ENCODE results near the gene MBTD1. TPM values are rescaled to one million over a fixed set of nuclear protein-coding genes. Genes with fewer than 3 reads are reported as not detected.
A peak's percentile ranks its signal among the peaks of the same experiment; 100 is the strongest.

The MBTD1 gene
- total and polyA plus RNA-seq, 2 experiments from 2014 or later = 19.1 to 63.9 TPM

DNA sequence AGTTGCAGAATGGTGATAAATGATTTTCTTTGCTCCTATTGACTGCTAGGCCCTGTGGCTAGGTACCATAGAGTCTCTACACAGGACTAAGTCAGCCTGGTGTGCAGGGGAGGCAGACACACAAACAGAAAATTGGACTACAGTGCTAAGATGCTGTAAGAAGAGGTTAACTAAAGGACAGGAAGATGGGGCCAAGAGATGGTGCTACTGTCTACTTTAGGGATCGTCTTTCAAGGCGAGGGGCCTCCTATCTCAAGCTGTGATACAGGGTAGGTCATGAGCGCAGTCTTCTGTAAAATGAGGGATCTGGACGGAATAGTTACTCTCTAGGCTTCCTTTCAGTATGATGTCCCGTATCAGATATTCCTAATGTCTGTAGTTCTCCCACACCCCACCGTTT, 105.7 kb downstream of the MBTD1 start (continued):
- TF ChIP-seq, protein P1, sequence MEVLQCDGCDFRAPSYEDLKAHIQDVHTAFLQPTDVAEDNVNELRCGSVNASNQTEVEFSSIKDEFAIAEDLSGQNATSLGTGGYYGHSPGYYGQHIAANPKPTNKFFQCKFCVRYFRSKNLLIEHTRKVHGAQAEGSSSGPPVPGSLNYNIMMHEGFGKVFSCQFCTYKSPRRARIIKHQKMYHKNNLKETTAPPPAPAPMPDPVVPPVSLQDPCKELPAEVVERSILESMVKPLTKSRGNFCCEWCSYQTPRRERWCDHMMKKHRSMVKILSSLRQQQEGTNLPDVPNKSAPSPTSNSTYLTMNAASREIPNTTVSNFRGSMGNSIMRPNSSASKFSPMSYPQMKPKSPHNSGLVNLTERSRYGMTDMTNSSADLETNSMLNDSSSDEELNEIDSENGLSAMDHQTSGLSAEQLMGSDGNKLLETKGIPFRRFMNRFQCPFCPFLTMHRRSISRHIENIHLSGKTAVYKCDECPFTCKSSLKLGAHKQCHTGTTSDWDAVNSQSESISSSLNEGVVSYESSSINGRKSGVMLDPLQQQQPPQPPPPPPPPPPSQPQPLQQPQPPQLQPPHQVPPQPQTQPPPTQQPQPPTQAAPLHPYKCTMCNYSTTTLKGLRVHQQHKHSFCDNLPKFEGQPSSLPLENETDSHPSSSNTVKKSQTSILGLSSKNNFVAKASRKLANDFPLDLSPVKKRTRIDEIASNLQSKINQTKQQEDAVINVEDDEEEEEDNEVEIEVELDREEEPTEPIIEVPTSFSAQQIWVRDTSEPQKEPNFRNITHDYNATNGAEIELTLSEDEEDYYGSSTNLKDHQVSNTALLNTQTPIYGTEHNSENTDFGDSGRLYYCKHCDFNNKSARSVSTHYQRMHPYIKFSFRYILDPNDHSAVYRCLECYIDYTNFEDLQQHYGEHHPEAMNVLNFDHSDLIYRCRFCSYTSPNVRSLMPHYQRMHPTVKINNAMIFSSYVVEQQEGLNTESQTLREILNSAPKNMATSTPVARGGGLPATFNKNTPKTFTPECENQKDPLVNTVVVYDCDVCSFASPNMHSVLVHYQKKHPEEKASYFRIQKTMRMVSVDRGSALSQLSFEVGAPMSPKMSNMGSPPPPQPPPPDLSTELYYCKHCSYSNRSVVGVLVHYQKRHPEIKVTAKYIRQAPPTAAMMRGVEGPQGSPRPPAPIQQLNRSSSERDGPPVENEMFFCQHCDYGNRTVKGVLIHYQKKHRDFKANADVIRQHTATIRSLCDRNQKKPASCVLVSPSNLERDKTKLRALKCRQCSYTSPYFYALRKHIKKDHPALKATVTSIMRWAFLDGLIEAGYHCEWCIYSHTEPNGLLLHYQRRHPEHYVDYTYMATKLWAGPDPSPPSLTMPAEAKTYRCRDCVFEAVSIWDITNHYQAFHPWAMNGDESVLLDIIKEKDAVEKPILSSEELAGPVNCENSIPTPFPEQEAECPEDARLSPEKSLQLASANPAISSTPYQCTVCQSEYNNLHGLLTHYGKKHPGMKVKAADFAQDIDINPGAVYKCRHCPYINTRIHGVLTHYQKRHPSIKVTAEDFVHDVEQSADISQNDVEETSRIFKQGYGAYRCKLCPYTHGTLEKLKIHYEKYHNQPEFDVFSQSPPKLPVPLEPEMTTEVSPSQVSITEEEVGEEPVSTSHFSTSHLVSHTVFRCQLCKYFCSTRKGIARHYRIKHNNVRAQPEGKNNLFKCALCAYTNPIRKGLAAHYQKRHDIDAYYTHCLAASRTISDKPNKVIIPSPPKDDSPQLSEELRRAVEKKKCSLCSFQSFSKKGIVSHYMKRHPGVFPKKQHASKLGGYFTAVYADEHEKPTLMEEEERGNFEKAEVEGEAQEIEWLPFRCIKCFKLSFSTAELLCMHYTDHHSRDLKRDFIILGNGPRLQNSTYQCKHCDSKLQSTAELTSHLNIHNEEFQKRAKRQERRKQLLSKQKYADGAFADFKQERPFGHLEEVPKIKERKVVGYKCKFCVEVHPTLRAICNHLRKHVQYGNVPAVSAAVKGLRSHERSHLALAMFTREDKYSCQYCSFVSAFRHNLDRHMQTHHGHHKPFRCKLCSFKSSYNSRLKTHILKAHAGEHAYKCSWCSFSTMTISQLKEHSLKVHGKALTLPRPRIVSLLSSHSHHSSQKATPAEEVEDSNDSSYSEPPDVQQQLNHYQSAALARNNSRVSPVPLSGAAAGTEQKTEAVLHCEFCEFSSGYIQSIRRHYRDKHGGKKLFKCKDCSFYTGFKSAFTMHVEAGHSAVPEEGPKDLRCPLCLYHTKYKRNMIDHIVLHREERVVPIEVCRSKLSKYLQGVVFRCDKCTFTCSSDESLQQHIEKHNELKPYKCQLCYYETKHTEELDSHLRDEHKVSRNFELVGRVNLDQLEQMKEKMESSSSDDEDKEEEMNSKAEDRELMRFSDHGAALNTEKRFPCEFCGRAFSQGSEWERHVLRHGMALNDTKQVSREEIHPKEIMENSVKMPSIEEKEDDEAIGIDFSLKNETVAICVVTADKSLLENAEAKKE (CRISPR knock-in tag; IDR thresholded peaks at IDR 0.05) = no peak
- TF ChIP-seq ZNF114 (CRISPR knock-in tag; IDR thresholded peaks at IDR 0.05) (no peak), STAT1 (IDR thresholded peaks at IDR 0.05; ENCODE audit: unreplicated experiment) (no peak), NANOG (IDR thresholded peaks at IDR 0.05; ENCODE audit: borderline replicate concordance) (no peak), JUNB (IDR thresholded peaks at IDR 0.05; ENCODE audit: unreplicated experiment) (no peak), ZNF331 (CRISPR knock-in tag; IDR thresholded peaks at IDR 0.05; ENCODE audit: low read depth) (no peak)
- TF ChIP-seq, protein P2, sequence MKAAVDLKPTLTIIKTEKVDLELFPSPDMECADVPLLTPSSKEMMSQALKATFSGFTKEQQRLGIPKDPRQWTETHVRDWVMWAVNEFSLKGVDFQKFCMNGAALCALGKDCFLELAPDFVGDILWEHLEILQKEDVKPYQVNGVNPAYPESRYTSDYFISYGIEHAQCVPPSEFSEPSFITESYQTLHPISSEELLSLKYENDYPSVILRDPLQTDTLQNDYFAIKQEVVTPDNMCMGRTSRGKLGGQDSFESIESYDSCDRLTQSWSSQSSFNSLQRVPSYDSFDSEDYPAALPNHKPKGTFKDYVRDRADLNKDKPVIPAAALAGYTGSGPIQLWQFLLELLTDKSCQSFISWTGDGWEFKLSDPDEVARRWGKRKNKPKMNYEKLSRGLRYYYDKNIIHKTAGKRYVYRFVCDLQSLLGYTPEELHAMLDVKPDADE (IDR thresholded peaks at IDR 0.05) = no peak

DNA sequence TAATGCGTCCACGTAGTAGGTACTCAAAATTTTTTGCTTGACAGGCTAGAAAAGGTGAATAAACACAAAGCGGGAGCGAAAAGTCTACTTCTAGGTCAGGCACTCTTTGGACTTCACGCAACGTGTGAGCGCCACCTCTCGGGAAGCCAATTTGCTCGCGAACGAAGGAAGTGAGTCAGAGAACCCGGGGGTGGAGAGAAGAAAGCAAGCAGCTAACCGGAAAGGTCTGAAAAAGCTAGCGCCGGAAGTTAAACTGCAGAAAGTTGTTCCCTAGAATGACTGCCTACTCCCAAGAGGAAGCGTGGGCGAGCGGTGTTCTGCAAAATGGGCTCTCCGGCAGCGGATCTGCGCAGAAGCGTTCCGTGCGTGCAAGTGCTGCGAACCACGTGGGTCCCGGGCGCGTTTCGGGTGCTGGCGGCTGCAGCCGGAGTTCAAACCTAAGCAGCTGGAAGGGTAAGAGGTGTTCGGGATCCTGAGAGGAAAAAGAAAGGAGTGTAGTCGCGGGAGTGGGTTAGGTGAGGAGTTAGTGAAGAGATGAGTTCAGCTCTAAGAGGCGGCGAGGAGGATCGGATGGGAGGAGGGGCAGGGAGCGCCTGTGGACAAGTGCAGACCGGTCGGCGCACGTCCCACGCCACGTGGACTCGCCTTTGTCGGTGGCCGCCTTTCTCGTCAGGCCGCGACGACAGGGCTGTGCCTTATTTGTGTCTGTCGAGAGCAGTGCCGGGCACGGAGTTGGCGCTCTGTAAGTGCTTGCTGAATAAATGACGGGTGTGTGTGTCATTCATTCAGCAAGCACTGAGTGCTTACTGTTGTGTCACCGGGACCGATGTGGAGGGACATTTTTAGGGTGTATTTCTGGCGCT, 106.4 kb downstream of the MBTD1 start, which contains the start of gene NME1:
Gene NME1 (plus strand): TSS at position 350 of the 863 bp plus-strand sequence. CDS start 2,096 bp downstream, outside the sequence.
- no peaks in the 10 kb centered on the region; the same call in 1 of the 3 replicates for H3K4me1 Mint-ChIP-seq
- no peaks in the 10 kb centered on the region for H3K9me3 Mint-ChIP-seq
- H3K36me3 Mint-ChIP-seq (ENCODE audit: low read depth) = peaks cover 35% of the 10 kb centered on the region
- H3K27ac Mint-ChIP-seq = no peak within 1 kb of the TSS
- H3K27ac ChIP-seq (ENCODE audit: low read depth) = peak within 1 kb of the TSS; percentile 71
- ATAC-seq (peak; percentile 96), DNase-seq (ENCODE audit: low spot score) (peak; percentile 99)
- peaks cover 5% of the 10 kb centered on the region; the same call in 1 of the 2 replicates for H3F3A ChIP-seq (replicated peaks; ENCODE audit: low read depth)
- H3K27me3 Mint-ChIP-seq (ENCODE audit: insufficient read depth, low read depth, poor library complexity) = no peaks in the 10 kb centered on the region
- peaks cover 7% of the 10 kb centered on the region; the same call in 1 of the 2 replicates for H3K4me1 ChIP-seq (ENCODE audit: insufficient read depth)
- H3K9me2 ChIP-seq (ENCODE audit: insufficient read depth) = no peaks in the 10 kb centered on the region
- H3K79me2 ChIP-seq (replicated peaks; ENCODE audit: insufficient read depth) = peaks cover 50% of the 10 kb centered on the region
- H3K27me3 ChIP-seq (ENCODE audit: insufficient read depth) = no peaks in the 10 kb centered on the region
- H2AFZ ChIP-seq = peak within 1 kb of the TSS; percentile 56
- peak within 1 kb of the TSS; percentile 99 for H3K4me2 ChIP-seq
- H3K4me3 Mint-ChIP-seq = no peak within 1 kb of the TSS
- H4K20me1 ChIP-seq (replicated peaks; ENCODE audit: insufficient read depth) = peaks cover 15% of the 10 kb centered on the region
- peaks cover 18% of the 10 kb centered on the region for H3K36me3 ChIP-seq (ENCODE audit: insufficient read depth)
- peak within 1 kb of the TSS; percentile 96 for H3K4me3 ChIP-seq
- TF ChIP-seq EZH2 (IDR thresholded peaks at IDR 0.05; ENCODE audit: low read depth, unreplicated experiment) (no peak), ZNF114 (CRISPR knock-in tag; IDR thresholded peaks at IDR 0.05) (0 out of 2 replicates have a peak, but pooled peaks have one; percentile 19), POLR2AphosphoS5 (IDR thresholded peaks at IDR 0.05; ENCODE audit: low read depth) (peak; percentile 74), JUNB (IDR thresholded peaks at IDR 0.05; ENCODE audit: unreplicated experiment) (no peak), ZNF331 (CRISPR knock-in tag; IDR thresholded peaks at IDR 0.05; ENCODE audit: low read depth) (no peak), CREB1 (CRISPR knock-in tag; IDR thresholded peaks at IDR 0.05; ENCODE audit: low read depth) (peak; percentile 87), EZH2phosphoT487 (IDR thresholded peaks at IDR 0.05; ENCODE audit: unreplicated experiment) (no peak)
- TF ChIP-seq, protein P3, sequence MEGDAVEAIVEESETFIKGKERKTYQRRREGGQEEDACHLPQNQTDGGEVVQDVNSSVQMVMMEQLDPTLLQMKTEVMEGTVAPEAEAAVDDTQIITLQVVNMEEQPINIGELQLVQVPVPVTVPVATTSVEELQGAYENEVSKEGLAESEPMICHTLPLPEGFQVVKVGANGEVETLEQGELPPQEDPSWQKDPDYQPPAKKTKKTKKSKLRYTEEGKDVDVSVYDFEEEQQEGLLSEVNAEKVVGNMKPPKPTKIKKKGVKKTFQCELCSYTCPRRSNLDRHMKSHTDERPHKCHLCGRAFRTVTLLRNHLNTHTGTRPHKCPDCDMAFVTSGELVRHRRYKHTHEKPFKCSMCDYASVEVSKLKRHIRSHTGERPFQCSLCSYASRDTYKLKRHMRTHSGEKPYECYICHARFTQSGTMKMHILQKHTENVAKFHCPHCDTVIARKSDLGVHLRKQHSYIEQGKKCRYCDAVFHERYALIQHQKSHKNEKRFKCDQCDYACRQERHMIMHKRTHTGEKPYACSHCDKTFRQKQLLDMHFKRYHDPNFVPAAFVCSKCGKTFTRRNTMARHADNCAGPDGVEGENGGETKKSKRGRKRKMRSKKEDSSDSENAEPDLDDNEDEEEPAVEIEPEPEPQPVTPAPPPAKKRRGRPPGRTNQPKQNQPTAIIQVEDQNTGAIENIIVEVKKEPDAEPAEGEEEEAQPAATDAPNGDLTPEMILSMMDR (conservative IDR thresholded peaks at IDR 0.05; ENCODE audit: low read depth in 2 of 2) = peak; percentile 87 to 91
